ENCODE measurements around the gene CELA2A.
"Not testable (repeated sequence)": the region's sequence is repeated elsewhere in the genome, so short reads cannot be mapped to it uniquely, and the experiment has no call there.

CELA2A gene

GRCh38 chr1:15469821-15470448, 13.4 kb downstream of the CELA2A start:
- not testable (repeated sequence) for DNase-seq

GRCh38 chr1:15471067-15471466, 14.5 kb downstream of the CELA2A start:
- DNase-seq = not testable (repeated sequence)

GRCh38 chr1:15471723-15472122, 15.2 kb downstream of the CELA2A start:
- not testable (repeated sequence) for DNase-seq

- no peak for DNase-seq
Measured at GRCh38 chr1:15472587-15472986, 16.1 kb downstream of the CELA2A start.

GRCh38 chr1:15475752-15476314, 19.3 kb downstream of the CELA2A start, which contains the start of gene CELA2B:
CELA2B (plus strand) TSS chr1:15476104; CDS start chr1:15476126, 22 bp downstream.
- DNase-seq = no peak

- DNase-seq = no peak
Measured at GRCh38 chr1:15476927-15477326, 20.4 kb downstream of the CELA2A start.

- DNase-seq = no peak
Measured at GRCh38 chr1:15477646-15478212, 21.2 kb downstream of the CELA2A start.

- no peak for DNase-seq
Measured at GRCh38 chr1:15479654-15480347, 23.3 kb downstream of the CELA2A start.

- not testable (repeated sequence) for DNase-seq
Measured at GRCh38 chr1:15482455-15482854, 25.9 kb downstream of the CELA2A start.

GRCh38 chr1:15482983-15483543, 26.5 kb downstream of the CELA2A start:
- DNase-seq = not testable (repeated sequence)

GRCh38 chr1:15483971-15484370, 27.4 kb downstream of the CELA2A start:
- no peak for DNase-seq

GRCh38 chr1:15484443-15484842, 27.9 kb downstream of the CELA2A start:
- not testable (repeated sequence) for DNase-seq

GRCh38 chr1:15485636-15486035, 29.1 kb downstream of the CELA2A start:
- DNase-seq = no peak

- DNase-seq = not testable (repeated sequence)
Measured at GRCh38 chr1:15486844-15487610, 30.5 kb downstream of the CELA2A start.

GRCh38 chr1:15488371-15488770, 31.8 kb downstream of the CELA2A start:
- no peak for DNase-seq

- no peak for DNase-seq
Measured at GRCh38 chr1:15489052-15489736, 32.7 kb downstream of the CELA2A start.

GRCh38 chr1:15491010-15491409, 34.5 kb downstream of the CELA2A start:
- not testable (repeated sequence) for DNase-seq

- no peak for DNase-seq
Measured at GRCh38 chr1:15492596-15492995, 36.1 kb downstream of the CELA2A start.

- DNase-seq = no peak
Measured at GRCh38 chr1:15493869-15494390, 37.4 kb downstream of the CELA2A start.

- no peak for DNase-seq
Measured at GRCh38 chr1:15500184-15501178, 43.9 kb downstream of the CELA2A start.
